GM21526 (cell line): Measurements from ENCODE around the gene UBE2E1.
A peak's percentile ranks its signal among the peaks of the same experiment; 100 is the strongest.

Experiments
- ATAC-seq: cut with Tn5 transposase; IDR thresholded peaks from one replicate; pipeline ENCODE4 v1.9.1; 2021; ENCODE audit warnings: moderate library complexity; ENCODE audit not compliant: unreplicated experiment, low FRiP score

UBE2E1 gene

DNA sequence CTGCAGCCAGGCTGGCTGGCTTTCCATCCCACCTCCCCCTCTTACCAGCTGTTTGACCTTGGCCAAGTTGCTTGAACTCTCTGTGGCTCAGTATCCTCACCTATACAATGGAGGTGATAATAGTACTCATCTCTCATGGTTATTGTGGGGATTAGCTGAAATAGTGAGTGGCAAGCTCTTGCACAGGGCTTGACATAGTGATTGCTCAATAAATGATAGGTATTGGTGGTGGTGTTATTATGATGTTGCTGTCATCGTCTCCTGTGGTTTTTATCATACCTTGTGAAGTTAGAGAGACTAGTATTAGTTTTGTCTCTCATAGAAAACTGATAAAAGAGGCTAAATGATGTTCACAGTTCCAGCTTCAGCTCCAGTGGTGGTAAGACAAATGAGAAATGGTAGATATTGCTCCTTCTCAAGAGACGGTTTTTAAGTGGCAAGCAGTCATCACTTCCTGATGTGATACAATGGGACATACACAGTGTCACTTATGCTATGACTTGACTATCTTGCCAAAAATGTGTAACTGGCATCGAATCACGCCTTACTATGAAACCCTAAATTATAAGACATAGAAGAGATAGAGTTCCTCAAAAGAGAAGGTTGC lies 12.1 kb upstream of the UBE2E1 start:
- no peak for ATAC-seq

DNA sequence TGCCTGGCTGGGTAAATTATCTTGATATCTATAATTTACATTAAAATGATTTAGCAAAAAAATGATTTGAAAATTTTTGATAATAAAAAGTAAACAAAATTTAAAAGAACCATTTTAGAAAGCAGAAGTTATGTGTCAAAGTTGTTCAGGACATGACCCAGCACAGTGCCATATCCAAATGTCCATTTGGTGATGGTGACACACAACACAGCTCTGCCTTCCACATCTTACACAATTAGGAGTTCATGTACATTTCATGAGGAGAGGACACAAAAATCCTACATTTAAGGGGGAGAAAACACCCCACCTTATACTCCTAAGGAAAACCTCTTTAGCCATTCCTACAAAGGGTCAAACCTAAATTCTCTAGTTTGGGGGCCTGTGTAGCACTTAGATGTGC lies 10.7 kb upstream of the UBE2E1 start:
- no peak for ATAC-seq

DNA sequence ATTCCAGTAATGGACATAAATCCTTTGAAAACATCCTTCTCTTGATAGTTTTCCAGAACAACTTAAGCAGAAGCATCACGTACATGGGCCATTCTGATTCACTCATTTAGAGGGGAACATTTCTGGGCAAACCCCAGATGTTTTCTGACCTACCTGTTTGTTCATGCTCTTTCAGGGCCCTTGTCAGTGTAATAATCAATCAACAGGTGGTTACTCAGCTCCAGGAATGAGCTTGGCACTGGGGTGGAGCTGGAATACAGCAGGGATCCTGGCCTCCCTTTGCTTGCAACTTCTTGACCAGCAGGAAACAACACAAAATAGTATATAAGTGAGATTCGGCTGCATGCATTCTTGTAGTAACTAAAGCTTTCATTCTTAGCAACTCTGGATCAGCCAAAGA lies 9.2 kb upstream of the UBE2E1 start:
- ATAC-seq, result no peak

DNA sequence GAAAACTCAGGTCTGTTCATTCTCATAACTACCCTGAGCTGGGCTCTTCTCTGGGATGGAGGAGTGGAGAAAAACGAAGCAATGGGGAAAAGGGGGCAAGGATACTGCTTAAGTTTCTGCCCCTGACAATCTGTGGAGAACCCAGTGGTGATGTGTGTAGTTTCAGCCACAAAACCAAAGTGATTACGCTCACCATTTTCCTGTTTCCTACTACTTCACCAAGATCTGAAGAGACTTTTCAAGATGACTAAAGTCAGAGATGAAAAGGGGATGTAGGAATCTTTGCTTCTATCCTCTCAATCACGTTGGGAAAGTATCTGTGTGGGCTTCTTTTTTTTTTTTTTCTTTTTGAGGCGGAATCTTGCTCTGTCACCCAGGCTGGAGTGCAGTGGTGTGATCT lies 8.3 kb upstream of the UBE2E1 start:
- peak; percentile 79 for ATAC-seq

DNA sequence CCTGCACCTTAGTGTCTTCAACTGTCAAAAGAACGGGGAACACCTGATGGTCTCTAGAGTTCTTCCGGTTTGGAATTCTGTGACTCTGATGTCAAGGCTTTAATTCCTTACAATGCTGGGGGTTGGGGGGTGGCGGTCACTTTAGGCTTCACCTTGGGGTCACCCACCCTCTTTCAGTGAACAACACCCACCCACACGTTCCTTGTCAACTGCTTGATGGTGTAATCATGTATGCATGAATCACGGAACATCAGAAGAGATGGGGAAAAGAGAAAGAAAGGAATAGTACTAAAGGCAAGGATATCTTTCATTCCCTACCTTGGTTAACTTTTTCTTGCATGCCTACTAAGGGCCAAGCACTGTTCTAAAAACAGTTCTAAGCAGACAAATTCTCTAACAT lies 7.3 kb upstream of the UBE2E1 start:
- no peak for ATAC-seq

DNA sequence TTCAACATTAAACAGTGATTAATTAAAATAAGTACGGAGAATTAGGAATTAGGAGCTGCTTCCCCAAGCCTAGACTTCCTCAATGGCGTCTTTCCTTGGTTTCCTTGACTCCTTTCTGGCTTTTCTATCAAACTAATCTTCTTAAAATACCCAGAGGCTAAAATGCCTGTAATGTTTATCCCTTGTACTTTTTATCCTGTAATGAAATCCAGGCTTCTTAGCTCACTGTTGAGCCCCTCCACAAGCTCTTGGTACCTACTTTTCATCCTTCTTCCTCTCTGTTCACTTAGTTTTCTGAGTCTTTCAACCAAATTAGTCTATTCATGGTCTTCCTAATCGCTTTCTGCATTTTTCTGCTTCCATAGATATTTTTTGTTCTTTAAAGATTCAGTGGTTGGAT lies 6.9 kb upstream of the UBE2E1 start:
- no peak for ATAC-seq

DNA sequence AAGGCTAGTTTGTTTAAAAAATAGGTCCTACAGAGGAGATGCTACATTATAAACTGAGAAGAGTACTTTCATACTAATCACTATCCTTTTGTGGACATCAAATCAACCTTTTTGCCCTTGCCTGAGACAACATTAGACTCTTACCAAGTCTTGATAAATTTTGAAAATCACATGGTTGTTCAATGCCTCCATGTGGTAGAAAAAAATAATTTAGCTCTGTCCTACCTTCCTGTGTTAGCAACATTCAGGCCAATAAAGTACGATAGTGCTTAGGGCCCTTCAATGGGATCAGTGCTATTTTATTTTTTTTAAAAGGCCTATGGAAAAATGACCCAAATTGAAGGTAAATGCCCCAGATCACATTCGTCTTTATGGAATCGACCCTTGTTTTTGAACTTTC lies 5.0 kb upstream of the UBE2E1 start:
- ATAC-seq, result no peak

DNA sequence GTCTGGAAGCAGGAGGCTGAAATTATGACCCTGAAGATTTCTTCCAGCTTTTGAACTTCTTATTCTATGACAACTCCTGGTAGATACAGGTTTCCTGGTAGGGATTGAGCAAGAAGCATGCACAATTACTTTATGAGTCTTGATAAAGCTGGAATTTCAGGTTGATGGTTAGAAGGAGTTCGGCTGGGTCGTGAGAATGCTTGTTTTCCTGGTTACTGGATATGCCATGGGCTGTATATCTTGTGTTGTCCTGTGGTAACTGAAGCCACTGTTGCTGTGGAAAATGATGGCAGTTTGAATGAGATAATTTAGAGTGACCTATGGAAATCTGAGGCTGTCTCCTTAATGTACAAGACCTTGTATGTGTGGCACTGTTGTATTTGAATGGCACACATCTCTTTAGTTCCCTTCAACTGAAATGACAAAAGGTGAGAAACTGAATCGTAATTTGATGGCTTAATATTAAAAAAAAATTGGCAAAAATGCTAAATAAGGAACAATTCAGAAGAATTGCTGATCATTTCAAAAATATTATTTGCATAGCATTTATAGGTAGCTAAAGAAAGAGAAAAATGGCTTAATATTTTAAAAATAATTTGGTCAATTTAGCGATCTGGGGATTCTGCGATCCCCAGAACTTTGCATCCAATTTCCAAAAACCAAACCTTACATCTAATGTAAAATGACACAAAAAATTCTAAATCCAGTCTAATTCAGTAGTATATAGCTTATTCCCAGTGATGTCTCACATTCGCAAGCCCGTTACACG lies 1.1 kb upstream of the UBE2E1 start:
- no peak for ATAC-seq

DNA sequence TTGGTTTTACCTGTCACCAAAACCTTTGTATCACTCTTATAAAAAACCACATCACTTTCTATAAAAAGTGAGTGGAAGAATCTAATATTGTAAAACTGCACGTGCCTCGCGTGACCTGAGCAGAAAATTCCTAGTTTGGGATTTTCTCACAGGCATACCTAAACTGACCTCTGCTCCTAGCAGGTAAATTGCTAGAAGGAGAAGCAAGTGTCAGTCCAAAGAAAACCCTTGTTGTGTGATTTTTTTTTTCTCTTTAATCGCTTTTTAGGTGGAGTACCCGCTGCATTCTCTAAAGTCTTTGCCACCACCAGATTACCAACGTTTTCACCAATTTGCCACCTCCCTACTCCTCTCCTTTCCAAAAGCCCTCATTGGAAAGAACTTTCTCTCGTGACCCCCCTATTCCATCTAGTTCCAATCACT lies 534 bp upstream of the UBE2E1 start:
- ATAC-seq, result no peak

DNA sequence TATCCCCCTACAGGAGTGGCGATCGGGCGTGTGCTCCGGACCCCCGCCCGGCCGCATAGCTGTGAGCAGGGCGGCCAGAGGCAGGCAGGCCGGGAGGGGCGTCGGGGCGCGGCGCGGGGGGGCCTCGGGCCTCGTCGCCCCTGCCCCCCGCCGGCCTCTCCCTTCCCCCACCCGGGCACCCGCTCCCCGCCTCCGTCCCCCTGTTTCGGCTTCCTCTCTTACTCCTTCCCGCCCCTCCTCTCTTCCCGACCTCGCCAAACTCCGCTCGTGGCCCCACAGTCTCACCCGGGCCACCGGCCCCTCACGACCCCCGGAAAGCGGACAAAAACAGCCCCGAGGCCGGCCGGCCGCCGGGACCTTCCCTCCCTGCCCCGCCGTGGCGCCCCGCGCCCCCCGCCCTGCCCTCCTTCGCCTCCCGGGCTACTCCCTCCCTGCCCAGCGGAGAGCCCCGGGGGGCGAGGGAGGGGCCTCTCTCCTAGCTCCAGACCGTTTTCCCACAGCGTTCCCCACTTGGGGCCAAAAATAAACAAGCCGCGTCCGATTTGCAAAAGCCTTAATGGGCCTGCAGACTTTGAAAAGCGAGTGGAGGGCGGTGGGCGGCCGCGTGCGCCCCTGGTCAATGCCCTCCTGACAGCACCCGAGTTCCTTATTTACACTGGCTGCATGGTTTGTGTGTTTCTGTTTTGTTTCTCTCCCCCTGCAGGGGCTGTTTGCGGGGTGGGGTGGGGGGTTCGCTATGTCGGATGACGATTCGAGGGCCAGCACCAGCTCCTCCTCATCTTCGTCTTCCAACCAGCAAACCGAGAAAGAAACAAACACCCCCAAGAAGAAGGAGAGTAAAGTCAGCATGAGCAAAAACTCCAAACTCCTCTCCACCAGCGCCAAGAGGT lies 1.0 kb downstream of the UBE2E1 start:
- ATAC-seq, result no peak

DNA sequence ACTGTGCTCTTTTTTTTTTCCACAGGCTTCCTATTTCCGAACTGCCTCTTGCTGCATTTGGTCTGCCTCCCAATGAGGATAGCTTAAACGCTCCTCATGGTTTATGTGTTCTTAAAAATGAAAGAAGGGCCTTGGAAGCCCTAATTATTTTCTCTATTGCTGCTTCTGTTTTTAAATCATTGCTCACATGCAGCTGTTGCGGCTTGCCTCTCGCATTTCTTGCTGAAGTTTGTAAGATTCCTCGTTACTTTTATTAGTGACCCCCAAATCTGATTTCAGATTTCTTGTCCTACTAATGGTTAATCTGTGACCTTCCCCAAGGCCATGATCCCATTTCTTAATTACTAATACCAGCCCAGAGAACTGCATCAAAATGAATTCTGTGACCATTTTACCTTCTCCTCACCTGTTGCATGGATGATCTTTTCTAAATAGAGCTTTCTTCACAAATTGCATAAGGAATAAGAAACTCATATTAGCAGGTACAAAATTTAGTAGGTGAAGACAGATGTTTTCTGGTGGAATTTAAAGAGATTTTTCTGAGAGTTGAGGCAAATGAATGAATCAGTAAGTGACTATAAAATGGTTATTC lies 1.8 kb downstream of the UBE2E1 start:
- no peak for ATAC-seq

DNA sequence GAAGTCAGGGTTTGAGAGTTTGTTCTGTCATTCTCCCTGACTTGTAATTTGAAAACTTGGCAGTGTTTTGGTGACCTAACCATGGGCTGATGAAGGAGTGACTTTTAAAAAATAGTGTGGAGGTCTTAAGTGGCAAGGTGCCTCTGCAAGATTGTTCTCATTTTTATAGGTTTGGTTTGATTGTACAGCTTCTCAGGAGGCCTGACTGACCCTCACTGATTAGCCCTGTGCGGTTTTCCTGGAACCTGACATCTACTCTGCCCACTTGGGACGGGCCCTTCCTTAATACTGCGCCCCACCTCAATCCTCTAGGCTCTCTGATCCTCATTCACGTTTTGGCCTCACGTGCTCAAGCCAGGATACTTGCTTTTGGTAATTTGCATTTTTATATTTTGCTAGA lies 2.8 kb downstream of the UBE2E1 start:
- ATAC-seq, result no peak

DNA sequence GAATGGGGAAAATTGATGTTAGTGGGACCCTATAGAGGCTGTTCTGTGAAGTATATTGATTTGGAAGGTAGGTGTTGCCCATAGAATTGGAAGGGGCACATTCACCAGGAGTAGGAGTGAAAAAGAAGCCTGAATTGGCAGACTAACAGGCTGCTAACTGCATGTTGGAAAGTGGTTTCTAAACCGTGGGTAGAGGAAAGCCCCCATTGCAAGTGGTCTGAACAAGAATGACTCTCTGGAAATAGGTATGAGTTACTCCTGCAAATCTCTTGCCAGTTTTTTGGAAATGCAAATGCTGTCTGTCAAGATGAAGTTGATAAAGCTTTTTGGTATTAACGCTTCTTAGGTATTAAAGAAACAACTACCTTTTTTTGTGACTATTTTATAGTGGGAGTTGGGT lies 3.5 kb downstream of the UBE2E1 start:
- no peak for ATAC-seq

DNA sequence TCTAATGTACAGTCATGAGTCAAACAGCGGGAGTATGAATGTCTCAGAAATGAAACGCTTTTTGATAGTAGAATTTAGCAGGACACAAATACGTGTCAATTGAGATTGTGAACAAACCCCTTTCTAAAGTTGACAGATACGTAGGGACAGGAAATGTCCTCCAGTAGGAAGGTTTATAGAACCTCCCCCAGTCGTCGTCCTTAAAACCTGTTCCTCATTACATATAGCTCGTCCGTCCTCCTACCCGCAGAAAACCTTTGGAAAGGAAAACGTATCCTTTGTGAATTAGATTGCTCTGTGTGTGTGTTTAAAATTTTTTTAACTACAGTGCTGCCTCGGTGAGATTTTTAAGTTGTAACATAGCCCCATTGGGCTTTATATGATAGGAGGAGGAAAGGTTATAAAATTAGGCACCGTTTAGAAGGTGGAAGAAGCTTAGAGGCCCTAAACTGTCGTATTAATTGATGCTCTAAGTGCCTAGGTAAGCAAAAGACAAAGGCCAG lies 4.1 kb downstream of the UBE2E1 start:
- ATAC-seq, result no peak

DNA sequence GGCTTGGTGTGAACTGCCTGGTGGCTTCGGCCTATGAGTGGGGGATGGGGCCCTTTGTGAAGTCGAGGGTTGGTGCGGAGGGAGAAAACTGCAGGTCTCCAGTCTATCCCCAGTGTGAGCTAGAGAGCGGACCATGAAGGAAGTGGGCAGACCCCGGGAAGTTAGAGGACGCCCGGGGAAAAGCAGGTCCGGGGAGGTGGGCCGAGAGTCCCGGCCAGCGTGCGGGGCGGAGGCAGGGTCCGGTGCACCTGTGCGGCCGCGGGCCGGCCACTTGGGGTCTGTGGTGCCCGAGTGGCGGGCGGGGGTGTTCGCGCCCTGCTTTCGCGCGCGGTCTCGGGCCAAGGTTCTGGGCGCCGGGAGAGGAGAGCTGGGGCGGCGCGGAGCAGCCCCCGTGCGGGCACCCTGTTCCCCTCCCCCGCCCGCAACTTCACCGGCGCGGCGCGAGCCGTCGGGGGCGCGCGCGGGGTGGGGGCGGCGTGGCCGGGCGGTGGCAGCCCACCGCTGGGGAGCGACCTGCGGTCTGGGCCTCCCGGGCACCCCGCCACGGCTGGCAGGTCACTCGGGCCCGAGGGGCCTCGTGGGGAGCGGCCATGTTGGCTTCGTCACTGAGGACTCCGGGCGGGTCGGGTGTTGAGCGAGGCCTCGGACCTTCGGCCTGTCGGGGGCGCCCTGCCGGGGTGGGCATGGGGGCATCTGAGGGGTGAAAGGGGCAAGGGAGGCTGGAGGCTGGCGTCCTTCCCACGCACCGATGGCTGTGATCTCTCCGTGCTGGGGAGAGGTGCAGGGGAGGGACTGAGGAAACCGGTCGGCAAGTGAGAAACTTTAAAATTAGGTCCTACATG lies 4.8 kb downstream of the UBE2E1 start:
- no peak for ATAC-seq

DNA sequence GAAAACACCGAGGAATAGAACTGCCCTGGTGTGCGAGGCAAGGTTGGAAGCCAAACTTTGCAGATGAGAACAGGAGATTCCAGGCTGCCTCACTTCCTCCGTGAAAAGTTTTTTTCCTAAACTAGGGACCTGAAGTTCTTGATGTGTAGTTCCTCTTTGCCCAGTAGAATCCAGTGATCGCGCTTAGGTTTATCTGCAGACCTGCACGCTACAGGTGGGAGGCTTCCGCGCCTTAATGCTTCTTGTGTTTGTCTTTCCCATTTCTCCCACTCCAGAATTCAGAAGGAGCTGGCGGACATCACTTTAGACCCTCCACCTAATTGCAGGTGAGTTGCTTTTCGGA lies 5.4 kb downstream of the UBE2E1 start:
- no peak for ATAC-seq

DNA sequence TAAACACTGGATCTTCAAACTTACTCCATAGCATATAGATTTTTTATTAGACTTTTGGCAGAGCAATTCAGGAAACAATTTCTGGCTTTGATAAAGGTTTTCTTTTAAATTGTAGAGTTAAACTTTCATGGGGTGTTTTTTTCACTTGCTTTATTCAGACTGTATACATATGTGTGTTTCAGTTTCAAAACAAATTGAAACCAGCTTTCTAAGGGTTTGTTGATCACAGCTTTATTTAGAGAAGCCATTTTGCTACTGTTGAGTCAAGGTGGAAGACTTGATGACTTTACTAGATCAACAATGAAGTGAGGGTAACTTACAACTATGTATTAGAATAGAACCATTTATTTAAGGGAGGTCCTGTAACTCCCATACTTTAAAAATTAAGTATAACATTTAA lies 6.2 kb downstream of the UBE2E1 start:
- peak; percentile 50 for ATAC-seq

DNA sequence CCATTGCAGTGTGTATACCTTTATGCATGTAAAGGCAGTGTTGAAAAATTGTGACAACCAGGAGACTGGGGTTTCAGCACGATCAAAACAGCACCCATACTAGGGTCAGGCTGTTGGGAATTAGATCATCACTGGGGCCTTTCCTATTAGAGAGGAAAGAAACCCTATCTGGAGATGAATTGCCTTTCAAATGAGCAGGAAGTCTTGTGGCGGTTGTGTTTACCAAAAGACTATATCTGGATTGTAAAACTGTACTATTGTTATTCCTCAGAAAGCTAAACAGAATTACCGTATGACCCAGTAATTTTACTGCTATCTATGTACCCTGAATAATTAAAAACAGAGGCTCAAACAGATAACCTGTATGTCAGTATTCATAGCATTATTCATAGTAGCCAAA lies 10.1 kb downstream of the UBE2E1 start:
- no peak for ATAC-seq

DNA sequence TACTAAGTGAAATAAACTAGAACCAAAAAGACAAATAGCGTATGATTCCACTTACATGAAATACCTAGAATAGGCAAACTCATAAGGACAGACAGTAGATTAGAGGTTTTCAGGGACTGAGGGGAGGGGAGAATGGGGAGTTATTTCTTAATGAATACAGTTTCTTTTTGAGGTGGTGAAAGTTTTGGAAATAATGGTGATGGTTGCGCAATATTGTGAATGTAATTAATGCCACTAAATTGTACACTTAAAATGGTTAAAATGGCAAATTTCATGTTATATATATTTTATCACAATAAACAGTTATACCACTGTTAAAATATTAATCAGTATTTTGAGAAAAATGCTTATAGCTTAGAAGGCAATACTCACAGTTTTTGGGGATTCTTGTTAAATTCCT lies 11.0 kb downstream of the UBE2E1 start:
- ATAC-seq, result no peak
